Stimulated activated effector memory CD8-positive, alpha-beta T cell treated with anti-CD3 and anti-CD28 coated beads, Interleukin-12 subunit alpha, Interleukin-12 subunit beta, amount 100 ng/mL, for 72 hours (primary cell): ENCODE results near the gene FREM3.
A peak's percentile ranks its signal among the peaks of the same experiment; 100 is the strongest.
"Not testable (repeated sequence)": the region's sequence is repeated elsewhere in the genome, so short reads cannot be mapped to it uniquely, and the experiment has no call there.

Experiments
- ATAC-seq: fragments of 150-1000 bp; cut with Tn5 transposase; 2 replicates; pipeline ENCODE4 v1.10.0; 2021
- DNase-seq, 2 donors: peaks; one replicate each; pipeline ENCODE4 v3.0.0; 2021 to 2022; ENCODE audit warnings: low spot score in 2 of 2
- H3K27ac Mint-ChIP-seq: one replicate; pipeline ENCODE4 v1.8.0; 2022; ENCODE audit warnings: mild to moderate bottlenecking, mixed read lengths
- H3K36me3 Mint-ChIP-seq: one replicate; pipeline ENCODE4 v1.8.0; 2022; ENCODE audit warnings: mild to moderate bottlenecking, mixed read lengths
- H3K4me1 Mint-ChIP-seq: one replicate; pipeline ENCODE4 v1.8.0; 2022; ENCODE audit warnings: mixed read lengths
- H3K4me3 Mint-ChIP-seq: one replicate; pipeline ENCODE4 v1.8.0; 2022; ENCODE audit warnings: mild to moderate bottlenecking, mixed read lengths
- H3K9me3 Mint-ChIP-seq: one replicate; pipeline ENCODE4 v1.8.0; 2022; ENCODE audit warnings: mixed read lengths

The FREM3 gene

GRCh38 chr4:143700416-143701352 lies at the start of gene FREM3:
Gene FREM3 (minus strand): TSS chr4:143700675. CDS start chr4:143700675, 0 bp downstream.
- Mint-ChIP-seq H3K4me3 (peak within 1 kb of the TSS; percentile 16), H3K36me3 (no peaks in the 10 kb centered on the region), H3K9me3 (no peaks in the 10 kb centered on the region), H3K4me1 (no peaks in the 10 kb centered on the region), H3K27ac (no peak within 1 kb of the TSS)
- ATAC-seq (peak; percentile 35), DNase-seq (no peak)

GRCh38 chr4:143745874-143746273 lies 45.4 kb upstream of the FREM3 start:
- Mint-ChIP-seq H3K9me3 (no peaks in the 10 kb centered on the region), H3K4me1 (no peaks in the 10 kb centered on the region), H3K36me3 (no peaks in the 10 kb centered on the region), H3K4me3 (no peak overlapping the region), H3K27ac (no peak overlapping the region)
- no peak for ATAC-seq
- no peak for DNase-seq

DNA sequence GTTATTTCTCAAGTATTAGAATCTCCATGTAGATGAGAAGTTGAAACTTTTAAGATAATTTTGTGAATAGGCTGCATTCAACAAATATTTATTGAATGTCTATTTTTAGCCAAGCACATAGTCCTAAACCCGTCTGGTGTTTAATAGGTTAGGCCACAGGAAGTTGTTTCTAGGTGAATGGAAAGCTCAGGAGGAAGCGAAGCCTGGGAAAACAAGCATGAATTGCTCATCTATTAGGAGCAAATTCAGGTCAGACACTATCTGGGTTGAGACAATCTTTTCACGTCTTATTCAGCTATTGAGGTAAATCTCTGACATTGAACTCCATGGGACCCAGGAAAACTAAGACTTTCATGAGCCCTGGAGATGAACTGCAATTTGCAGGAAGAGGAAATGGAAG lies 43.1 kb upstream of the FREM3 start:
- ATAC-seq (no peak), DNase-seq (no peak)
- no peak overlapping the region for H3K27ac Mint-ChIP-seq
- no peaks in the 10 kb centered on the region for H3K36me3 Mint-ChIP-seq
- H3K4me3 Mint-ChIP-seq, result no peak overlapping the region
- no peaks in the 10 kb centered on the region for H3K4me1 Mint-ChIP-seq
- H3K9me3 Mint-ChIP-seq, result no peaks in the 10 kb centered on the region

- Mint-ChIP-seq H3K27ac (no peak overlapping the region), H3K4me3 (no peak overlapping the region), H3K9me3 (no peaks in the 10 kb centered on the region), H3K4me1 (no peaks in the 10 kb centered on the region), H3K36me3 (no peaks in the 10 kb centered on the region)
- ATAC-seq (no peak), DNase-seq (no peak)
Measured at GRCh38 chr4:143742834-143743233, 42.4 kb upstream of the FREM3 start.

GRCh38 chr4:143736861-143737260 lies 36.4 kb upstream of the FREM3 start:
- Mint-ChIP-seq H3K27ac (no peak overlapping the region), H3K4me3 (no peak overlapping the region), H3K9me3 (peaks cover 8% of the 10 kb centered on the region), H3K4me1 (no peaks in the 10 kb centered on the region), H3K36me3 (no peaks in the 10 kb centered on the region)
- DNase-seq (no peak), ATAC-seq (no peak)

GRCh38 chr4:143736061-143736460 lies 35.6 kb upstream of the FREM3 start:
- H3K4me3 Mint-ChIP-seq, H3K27ac Mint-ChIP-seq, H3K9me3 Mint-ChIP-seq, H3K4me1 Mint-ChIP-seq, H3K36me3 Mint-ChIP-seq, DNase-seq: not testable (repeated sequence)
- ATAC-seq, result peak; percentile 42

- H3K36me3 Mint-ChIP-seq, result no peaks in the 10 kb centered on the region
- H3K9me3 Mint-ChIP-seq, result peaks cover 13% of the 10 kb centered on the region
- H3K27ac Mint-ChIP-seq, result no peak overlapping the region
- no peak for DNase-seq
- ATAC-seq, result no peak
- H3K4me3 Mint-ChIP-seq, result no peak overlapping the region
- no peaks in the 10 kb centered on the region for H3K4me1 Mint-ChIP-seq
Measured at GRCh38 chr4:143728166-143728565, 27.7 kb upstream of the FREM3 start.

GRCh38 chr4:143726714-143727113 lies 26.2 kb upstream of the FREM3 start:
- no peak for ATAC-seq

DNA sequence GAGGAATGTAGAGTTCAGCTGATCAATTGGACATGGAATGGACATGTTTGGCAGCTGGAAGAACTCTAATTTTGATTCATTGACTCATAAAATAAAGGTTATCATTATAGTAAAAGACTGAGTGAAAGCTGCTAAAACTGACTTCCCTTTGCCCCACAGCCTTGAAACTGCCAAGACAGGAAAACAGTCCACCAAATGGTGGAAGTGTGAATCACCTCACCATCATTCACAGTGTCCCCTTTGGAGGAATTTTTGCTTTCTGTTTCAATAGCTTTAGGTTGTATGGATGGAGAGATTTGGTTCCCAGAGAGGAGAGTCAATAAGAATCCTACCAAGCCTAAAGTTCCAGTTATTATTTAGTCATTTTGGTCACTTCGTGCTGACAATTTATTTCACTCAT lies 20.8 kb upstream of the FREM3 start:
- Mint-ChIP-seq H3K4me1 (no peaks in the 10 kb centered on the region), H3K36me3 (no peaks in the 10 kb centered on the region), H3K9me3 (peaks cover 12% of the 10 kb centered on the region), H3K4me3 (no peak overlapping the region), H3K27ac (no peak overlapping the region)
- DNase-seq, result no peak
- ATAC-seq, result no peak

More at GRCh38 chr4:143726714-143727113, 26.2 kb upstream of the FREM3 start:
- Mint-ChIP-seq H3K4me1 (no peaks in the 10 kb centered on the region), H3K27ac (no peak overlapping the region), H3K4me3 (no peak overlapping the region), H3K36me3 (no peaks in the 10 kb centered on the region), H3K9me3 (peaks cover 14% of the 10 kb centered on the region)
- no peak for DNase-seq

DNA sequence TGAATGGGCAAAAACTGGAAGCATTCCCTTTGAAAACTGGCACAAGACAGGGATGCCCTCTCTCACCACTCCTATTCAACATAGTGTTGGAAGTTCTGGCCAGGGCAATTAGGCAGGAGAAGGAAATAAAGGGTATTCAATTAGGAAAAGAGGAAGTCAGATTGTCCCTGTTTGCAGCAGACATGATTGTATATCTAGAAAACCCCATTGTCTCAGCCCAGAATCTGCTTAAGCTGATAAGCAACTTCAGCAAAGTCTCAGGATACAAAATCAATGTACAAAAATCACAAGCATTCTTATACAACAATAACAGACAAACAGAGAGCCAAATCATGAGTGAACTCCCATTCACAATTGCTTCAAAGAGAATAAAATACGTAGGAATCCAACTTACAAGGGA lies 18.3 kb upstream of the FREM3 start:
- not testable (repeated sequence) for DNase-seq, ATAC-seq, H3K27ac Mint-ChIP-seq, H3K4me3 Mint-ChIP-seq, H3K9me3 Mint-ChIP-seq, H3K36me3 Mint-ChIP-seq, H3K4me1 Mint-ChIP-seq

DNA sequence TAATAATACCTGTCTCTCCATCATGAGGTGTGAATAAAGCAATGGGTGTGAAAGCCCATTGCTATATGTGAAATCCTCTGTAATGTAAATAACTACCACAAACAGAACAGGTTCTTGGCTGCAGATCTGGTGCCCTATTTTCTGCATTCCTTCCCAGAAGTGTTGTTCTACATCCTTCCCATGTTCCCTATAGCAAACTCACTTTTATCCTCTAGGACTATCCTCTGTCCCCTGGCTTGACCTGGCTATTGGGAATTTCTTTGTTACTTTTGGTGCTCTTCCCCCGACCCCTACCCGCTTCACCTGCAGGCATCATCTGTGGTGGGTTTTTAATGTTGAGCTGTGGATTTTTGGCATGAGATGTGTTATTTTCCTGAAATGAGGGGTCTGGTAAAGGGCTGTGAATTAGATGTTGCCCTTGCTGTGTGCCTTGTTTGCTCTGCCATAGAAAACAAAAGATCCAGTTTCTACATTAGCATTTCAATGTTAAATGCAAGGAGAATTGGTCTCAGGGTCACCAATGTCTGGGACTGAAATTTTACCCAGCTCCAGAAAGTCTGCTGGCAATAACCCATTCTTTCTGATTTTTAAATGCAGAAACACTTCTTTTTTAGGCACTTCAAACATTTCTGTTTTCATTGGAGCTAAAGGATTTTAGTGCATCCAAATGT lies 13.6 kb upstream of the FREM3 start:
- Mint-ChIP-seq H3K27ac (no peak overlapping the region), H3K36me3 (no peaks in the 10 kb centered on the region), H3K9me3 (no peaks in the 10 kb centered on the region), H3K4me3 (no peak overlapping the region), H3K4me1 (no peaks in the 10 kb centered on the region)
- DNase-seq (no peak), ATAC-seq (no peak)

DNA sequence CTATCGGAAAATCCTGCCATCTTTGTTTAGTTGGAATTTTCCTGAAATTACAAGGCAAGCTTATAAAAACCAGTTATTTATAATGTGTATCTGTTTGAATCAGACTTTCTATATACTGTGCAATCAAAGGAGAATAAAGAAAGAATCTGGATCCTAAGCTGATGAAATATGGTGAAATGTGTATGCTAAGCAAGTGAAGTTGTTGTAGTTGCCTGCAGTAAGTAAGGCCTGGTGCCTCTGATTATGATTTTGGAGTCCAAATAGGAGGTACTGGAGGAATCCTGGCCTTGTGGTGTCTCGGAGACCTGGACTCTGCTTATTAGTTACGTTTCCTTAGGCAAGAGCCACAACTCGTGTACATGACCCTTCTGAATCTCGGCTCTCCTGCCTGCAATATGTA lies 13.1 kb upstream of the FREM3 start:
- H3K4me1 Mint-ChIP-seq, result no peaks in the 10 kb centered on the region
- no peak overlapping the region for H3K4me3 Mint-ChIP-seq
- ATAC-seq (no peak), DNase-seq (no peak)
- H3K36me3 Mint-ChIP-seq, result no peaks in the 10 kb centered on the region
- H3K27ac Mint-ChIP-seq, result no peak overlapping the region
- peaks cover 2% of the 10 kb centered on the region for H3K9me3 Mint-ChIP-seq

- ATAC-seq, result no peak
Measured at GRCh38 chr4:143712155-143712550, 11.7 kb upstream of the FREM3 start.

DNA sequence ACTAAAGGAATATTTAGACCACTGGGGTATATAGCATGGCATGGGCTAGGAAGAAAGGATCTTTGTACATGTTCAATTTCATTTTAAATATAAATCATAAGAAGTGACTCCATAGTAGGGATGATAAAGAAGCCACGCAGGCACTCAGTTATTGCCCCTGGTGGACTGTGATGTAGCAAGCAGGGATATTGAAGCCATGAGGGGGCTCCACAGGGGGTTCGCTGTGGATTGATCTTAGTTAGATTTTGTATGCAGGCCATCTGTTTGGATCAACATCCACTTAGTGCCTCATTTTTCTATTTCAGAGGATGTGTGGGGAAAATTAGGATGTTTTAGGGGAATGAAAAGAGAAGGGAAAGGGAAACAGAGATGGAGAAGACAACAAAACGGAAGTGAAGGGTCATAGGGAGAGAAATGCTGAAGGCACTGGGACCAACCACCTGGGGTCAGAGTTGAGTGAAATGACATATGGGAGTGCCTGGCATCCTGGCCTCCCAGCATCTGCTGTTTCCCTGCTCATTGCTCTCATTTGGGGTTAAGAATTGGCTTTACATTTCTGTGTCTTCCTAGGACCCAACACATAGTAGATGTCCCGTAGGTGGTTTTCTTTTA lies 11.2 kb upstream of the FREM3 start:
- no peak for DNase-seq
- H3K4me3 Mint-ChIP-seq, result no peak overlapping the region
- H3K9me3 Mint-ChIP-seq, result peaks cover 9% of the 10 kb centered on the region
- no peaks in the 10 kb centered on the region for H3K36me3 Mint-ChIP-seq
- no peaks in the 10 kb centered on the region for H3K4me1 Mint-ChIP-seq
- no peak overlapping the region for H3K27ac Mint-ChIP-seq
- ATAC-seq, result no peak

More at GRCh38 chr4:143712155-143712550, 11.7 kb upstream of the FREM3 start:
- H3K27ac Mint-ChIP-seq, result no peak overlapping the region
- DNase-seq, result no peak
- no peaks in the 10 kb centered on the region for H3K4me1 Mint-ChIP-seq
- H3K36me3 Mint-ChIP-seq, result no peaks in the 10 kb centered on the region
- H3K4me3 Mint-ChIP-seq, result no peak overlapping the region
- H3K9me3 Mint-ChIP-seq, result peaks cover 6% of the 10 kb centered on the region

DNA sequence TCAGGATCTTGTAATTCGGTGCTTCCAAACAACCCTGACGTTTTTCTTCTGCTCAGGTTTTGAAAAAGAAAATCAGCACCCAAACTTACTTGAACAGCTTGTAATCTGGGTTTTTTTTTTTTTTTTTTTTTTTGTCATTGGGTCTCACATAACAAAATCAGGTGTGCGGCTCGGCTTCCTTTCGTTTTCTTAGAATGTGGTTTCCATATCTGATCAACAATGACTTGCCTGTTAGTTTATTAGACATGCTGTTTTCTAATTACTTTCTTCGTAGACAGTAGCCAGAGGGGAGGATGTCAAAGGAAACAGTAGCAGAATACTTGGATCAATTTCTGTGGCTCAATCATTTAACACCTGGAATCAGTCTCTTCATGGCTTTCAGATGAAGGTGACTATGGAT lies 890 bp upstream of the FREM3 start:
- Mint-ChIP-seq H3K4me1 (no peaks in the 10 kb centered on the region), H3K36me3 (no peaks in the 10 kb centered on the region), H3K9me3 (no peaks in the 10 kb centered on the region), H3K27ac (no peak overlapping the region), H3K4me3 (no peak overlapping the region)
- ATAC-seq (no peak), DNase-seq (no peak)

DNA sequence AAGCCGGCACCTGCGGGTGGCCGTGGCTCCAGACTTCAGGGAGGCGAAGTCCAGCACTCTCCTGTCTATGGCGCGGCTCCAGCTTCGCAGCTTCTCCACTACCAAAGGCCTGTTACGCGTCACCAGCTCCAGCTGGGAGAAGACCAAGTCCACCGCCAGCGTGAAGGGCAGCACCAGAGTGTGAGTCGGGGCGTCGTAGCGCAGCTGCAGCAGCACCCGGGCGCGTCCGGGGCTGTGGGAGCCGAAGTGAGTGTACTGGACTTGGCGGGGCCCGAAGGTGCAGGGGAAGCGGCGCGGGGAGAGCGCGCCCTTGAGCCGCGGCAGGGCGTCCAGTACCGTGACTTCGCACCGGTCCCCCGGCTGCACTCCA lies 444 bp downstream of the FREM3 start:
- peak; percentile 5 for ATAC-seq
- DNase-seq, result no peak
- H3K36me3 Mint-ChIP-seq, result no peaks in the 10 kb centered on the region
- H3K27ac Mint-ChIP-seq, result no peak overlapping the region
- H3K9me3 Mint-ChIP-seq, result no peaks in the 10 kb centered on the region
- H3K4me1 Mint-ChIP-seq, result no peaks in the 10 kb centered on the region
- H3K4me3 Mint-ChIP-seq, result peak overlapping the region; percentile 16
